Activated CD4-positive, alpha-beta T cell treated with anti-CD3 and anti-CD28 coated beads, Interleukin-2, Interleukin-4, amounts not matched to agents 100 ng/mL and 50 ng/mL, durations not matched to agents 16 hours and 8 hours (primary cell): ENCODE measurements around the gene BCL2L1.
"Not testable (repeated sequence)": the region's sequence is repeated elsewhere in the genome, so short reads cannot be mapped to it uniquely, and the experiment has no call there.

Experiments
- DNase-seq: peaks from one replicate; pipeline ENCODE4 v3.0.0-alpha.2; 2020; ENCODE audit warnings: low spot score

Gene BCL2L1

DNA sequence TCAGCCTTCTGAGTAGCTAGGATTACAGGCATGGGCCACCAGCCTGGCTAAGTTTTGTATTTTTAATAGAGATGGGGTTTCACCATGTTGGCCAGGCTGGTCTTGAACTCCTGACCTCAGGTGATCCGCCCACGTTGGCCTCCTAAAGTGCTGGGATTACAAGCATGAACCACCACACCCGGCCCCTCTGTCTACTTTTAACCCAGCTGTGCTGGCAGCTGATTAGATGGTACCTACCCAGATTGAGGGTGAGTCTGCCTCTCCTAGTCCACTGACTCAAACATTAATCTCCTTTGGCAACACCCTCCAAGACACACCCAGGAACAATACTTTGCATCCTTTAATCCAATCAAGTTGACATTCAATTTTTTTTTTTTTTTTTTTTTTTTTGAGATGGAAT lies 74.6 kb downstream of the BCL2L1 start:
- not testable (repeated sequence) for DNase-seq

DNA sequence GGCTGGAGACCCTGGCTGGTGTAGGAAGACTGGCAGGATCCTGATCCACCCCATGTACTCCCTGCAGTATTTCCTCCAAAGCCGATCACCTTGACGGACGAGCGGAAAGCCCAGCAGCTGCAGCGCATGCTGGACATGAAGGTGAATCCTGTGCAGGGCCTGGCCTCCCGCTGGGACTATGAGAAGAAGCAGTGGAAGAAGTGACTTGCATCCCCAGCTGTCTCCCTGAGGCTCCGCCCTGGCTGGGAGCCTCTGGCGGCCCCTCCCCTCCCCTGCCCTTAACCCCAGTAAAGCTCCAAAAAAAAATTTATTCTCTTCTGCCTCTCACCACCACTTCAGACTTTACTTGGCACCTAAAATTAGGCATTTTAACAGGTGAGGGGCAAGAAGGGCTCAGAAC lies 78.0 kb downstream of the BCL2L1 start:
- no peak for DNase-seq

DNA sequence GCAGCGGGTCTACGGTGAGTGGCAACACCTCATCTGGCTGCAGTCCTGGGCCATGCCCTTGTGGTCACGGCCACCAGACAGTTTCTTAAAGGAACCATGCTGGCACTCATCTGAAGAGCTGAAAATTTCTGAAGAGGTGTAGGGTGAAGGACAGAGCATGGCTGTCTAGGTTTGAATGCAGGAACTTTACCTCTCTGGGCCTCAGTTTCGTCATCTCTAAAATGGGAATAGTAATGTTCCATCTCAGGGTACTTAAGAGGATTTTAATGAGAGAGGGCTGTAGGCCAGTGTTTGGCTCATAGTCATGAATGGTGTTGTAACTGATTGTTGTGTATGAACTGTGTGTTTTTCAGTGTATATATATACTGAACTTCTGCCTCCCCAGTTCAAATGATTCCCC lies 79.1 kb downstream of the BCL2L1 start:
- no peak for DNase-seq

DNA sequence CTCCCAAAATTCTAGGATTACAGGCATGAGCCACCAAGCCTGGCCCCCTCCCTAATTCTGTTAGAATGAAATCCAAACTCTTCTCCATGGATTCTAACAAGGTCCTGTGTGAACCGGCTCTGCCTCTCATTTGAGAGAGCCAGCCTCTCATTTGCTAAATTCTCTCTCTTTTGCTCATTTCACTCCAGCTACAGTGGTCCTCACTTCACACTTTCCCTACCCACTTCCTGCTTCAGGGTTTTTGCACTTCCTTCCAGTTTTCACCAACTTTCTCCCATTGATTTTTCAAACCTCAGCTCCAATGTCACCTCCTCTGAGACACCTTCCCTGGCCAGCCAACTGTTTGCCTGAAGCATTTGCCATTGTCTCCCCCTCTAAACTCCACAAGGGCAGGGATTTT lies 79.8 kb downstream of the BCL2L1 start:
- DNase-seq: peak; percentile 12

DNA sequence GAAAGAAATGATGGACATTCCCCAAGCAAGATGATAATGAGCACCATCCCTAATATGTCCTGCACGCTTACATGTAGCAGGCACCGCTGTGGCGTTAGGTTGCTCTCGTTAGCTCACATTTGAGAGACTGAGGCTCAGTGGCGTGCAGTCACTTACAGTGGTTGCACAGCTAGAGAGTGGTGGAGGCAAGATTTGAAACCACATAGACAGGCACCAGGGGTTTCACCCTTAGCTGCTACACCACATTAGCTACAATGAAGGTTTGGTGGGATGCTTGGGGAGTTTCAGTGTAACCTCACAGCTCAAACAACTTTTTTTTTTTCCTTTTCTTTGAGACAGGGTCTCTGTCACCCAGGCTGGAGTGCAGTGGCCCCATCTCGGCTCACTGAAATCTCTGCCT lies 81.3 kb downstream of the BCL2L1 start:
- DNase-seq: no peak

DNA sequence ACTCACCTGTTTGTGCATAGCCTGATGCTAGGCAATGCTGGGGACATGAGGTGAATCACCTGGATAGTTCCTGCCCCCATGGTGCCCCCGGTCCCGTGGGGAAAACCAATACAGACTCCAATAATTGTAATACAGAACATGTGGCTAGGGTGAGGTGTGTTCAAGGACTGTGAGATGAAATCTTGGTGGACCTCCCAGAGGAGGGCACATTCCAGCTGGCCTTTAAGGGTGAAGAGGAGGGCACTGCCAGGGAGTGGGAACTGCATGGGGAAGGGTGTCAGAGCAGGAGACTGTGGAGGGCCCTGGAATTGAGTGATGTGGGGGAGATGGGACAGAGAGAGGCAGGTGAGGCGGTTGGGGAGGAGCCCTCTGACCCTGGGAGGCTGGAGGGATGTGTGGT lies 82.4 kb downstream of the BCL2L1 start:
- DNase-seq: no peak

DNA sequence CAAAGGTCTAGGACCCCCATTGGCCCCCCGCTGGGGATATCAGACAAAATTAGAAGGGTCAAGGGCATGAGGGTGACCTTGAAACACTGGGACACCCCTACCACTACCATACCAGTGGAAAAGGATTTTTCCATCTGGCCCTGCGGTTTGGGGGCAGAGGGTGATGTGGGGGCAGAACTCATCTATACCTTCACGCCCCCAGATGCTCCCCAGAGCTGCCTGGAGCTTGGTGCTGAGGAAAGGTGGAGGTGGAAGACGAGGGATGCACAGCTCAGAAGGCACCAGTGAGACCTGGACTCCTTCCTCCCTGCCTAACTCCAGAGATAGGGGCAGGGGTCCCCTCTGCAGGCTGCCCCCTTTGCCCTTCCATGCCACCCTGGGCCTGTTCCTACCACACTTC lies 83.9 kb downstream of the BCL2L1 start:
- no peak for DNase-seq

DNA sequence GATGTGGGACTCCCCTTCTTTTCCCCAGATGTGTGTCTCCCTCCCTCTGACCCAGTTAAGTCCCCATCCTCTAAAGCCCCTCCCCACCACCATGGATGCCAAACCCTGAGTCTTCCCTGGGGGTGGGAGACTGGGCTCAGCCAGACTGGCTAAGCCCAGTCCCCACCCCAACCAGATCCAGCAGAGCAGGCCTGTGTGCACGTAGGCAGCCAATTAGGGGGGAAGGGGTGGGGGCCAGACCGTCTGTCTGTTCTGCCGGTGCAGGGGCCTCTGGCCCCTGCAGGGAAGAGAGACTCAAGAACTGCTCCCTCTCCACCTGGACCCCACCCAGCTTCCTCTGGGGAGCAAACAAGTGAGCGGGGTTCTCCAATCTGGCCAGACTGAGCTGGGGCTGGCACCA lies 84.4 kb downstream of the BCL2L1 start:
- no peak for DNase-seq

DNA sequence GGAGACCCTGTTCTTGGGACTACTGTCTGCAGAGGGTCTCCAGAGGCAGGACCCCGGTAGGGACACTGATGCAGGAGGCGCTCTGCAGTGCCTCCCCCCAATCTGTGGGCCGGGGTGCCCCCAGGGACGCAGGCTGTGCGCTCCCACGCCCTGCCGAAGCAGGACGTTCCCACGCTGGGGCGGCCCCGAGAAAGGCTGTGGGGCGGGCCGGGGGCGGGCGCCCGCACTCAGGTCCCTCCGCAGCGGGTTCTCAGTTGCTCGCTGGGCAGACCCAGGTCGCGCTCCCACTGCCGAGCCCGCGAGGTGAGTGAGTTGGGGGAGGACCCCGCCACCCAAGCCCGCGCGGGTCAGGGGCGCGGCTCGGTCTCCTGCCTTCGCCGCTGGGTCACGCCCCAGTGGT lies 85.0 kb downstream of the BCL2L1 start, which contains the start of gene COX4I2:
Gene COX4I2 (plus strand): TSS at position 253 of the 400 bp plus-strand sequence. CDS start 1,106 bp downstream, outside the sequence.
- no peak for DNase-seq

DNA sequence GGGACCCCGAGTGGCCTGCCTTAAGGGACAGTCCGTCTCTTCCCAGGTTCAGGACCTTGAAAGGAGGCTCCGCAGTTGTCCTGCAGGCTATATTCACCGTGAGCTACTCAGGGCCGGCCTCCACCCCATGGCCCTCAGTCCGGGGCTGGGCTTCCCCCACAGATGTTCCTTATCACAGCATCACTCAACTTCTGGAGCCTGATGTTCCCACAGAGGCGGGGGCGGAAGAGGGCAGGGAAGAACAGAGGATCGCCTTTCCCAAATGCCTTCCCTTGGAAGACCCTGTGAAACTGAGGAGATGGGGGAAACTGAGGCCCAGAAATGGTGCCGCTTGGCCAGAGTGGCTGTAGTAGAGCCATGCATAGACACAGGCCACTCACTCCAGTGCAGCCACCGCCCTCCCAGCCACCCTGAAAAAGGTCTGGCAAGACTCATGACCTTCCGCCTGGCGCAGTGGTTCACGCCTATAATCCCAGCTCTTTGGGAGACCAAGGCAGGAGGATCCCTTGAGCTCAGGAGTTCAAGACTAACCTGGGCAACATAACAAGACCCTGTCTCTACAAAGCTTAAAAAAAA lies 89.2 kb downstream of the BCL2L1 start:
- DNase-seq: no peak

DNA sequence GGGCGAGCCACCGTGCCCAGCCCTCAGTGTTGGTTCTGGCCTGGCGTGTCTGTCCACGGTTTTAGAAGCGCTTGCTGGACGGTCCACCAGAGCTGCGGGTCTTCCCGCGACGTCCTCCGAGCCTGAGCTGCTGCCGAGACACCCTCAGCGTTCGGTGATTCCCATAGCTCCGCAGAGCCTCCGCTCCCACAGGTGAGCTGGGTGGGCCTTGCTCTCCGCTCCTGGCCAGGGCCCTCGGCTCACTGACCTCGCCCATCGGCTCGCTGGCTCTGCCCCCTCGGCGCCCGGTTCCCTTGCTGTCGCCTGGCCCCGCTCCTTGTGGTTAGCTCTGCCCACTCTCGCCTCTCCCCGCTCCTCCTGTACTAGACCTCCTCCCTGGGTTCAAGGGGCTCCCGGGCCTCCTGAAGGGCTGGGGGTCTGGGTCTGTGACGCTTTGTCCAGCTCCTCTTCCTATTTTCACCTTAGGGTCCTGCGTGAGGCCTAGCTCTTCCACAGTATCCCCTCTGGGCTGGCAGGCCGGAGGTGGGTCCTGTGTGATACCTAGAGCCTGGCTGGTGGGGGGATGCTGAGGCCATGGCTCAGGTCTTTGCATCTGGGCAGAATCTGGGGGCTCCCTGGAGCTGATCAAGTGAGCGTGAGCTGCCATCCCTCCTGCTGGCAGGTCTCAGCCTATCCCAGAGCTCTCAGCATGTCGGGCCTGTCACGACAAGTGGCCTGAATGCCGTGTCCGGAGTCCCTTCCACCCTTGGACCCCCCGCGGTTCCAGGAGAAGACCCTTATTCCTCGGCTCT lies 89.9 kb downstream of the BCL2L1 start:
- DNase-seq: no peak

DNA sequence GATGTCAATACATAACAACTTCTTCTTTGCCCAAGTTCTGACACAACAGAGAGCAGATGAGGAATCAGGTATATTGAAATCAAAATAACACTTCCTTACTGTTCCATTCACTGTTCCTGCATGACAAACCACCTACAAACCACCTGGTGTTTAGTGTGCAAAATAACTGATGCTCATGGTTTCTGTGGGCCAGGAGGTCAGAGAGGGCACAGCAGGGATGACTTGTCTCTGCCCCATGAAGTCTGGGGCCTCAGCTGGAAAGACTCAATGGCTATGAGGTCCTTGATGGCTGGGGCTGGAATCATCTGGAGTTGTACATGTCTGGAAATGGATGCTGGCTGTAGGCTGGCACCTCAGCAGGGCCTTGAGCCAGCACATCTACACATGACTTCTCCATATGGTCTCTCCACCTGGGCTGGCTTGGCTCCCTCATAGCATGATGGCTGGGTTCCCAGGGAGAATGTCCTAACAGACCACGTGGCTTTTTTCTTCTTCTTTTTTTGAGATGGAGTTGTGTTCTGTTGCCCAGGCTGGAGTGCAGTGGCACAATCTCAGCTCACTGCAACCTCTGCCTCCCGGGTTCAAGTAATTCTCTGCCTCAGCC lies 92.4 kb downstream of the BCL2L1 start:
- no peak for DNase-seq

DNA sequence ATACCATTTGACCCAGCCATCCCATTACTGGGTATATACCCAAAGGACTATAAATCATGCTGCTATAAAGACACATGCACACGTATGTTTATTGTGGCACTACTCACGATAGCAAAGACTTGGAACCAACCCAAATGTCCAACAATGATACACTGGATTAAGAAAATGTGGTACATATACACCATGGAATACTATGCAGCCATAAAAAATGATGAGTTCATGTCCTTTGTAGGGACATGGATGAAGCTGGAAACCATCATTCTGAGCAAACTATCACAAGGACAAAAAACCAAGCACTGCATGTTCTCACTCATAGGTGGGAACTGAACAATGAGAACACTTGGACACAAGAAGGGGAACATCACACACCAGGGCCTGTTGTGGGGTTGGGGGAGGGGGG lies 94.6 kb downstream of the BCL2L1 start:
- DNase-seq: not testable (repeated sequence)

DNA sequence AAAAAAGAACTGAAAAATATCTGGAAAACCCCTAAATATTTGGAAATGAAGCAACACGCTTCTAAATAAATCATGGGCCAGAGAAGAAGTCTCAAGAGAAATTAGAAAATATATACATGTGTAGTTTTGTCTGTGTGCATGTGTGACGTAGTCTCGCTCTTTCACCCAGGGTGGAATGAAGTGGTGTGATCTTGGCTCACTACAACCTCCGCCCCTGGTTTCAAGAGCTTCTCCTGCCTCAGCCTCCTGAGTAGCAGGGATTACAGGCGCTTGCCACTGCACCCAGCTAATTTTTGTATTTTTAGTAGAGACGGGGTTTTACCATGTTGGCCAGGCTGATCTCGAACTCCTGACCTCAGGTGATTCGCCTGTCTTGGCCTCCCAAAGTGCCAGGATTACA lies 96.1 kb downstream of the BCL2L1 start:
- not testable (repeated sequence) for DNase-seq

DNA sequence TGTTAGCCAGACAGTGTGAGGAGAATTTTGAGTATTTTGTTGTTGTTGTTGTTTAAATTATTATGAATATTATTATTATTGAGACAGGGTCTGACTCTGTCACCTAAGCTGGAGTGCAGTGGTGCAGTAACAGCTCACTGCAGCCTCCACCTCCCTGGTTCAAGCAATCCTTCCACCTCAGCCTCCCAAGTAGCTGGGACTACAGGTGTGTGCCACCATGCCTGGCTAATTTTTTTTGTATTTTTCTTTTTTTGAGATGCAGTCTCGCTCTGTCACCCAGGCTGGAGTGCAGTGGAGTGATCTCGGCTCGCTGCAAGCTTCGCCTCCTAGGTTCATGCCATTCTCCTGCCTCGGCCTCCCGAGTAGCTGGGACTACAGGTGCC lies 99.6 kb downstream of the BCL2L1 start:
- not testable (repeated sequence) for DNase-seq

DNA sequence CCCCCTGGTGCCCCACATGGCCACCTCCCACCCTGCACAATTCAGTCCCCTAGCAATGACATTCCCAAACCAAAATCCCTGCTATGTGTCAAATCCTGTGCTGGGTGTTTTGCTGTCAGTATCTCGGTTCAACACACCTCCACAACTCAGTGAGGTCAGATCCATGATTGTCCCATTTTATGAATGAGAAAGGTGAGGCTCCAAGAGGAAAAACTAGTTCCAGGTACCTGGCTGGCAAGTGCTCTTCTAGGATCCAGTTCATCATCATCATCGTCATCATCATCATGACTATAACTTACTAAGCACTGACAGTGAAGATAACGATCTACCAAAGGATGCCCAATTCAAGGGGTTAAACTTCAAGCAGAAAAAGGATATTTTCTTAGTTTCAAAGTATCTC lies 102.4 kb downstream of the BCL2L1 start:
- no peak for DNase-seq

DNA sequence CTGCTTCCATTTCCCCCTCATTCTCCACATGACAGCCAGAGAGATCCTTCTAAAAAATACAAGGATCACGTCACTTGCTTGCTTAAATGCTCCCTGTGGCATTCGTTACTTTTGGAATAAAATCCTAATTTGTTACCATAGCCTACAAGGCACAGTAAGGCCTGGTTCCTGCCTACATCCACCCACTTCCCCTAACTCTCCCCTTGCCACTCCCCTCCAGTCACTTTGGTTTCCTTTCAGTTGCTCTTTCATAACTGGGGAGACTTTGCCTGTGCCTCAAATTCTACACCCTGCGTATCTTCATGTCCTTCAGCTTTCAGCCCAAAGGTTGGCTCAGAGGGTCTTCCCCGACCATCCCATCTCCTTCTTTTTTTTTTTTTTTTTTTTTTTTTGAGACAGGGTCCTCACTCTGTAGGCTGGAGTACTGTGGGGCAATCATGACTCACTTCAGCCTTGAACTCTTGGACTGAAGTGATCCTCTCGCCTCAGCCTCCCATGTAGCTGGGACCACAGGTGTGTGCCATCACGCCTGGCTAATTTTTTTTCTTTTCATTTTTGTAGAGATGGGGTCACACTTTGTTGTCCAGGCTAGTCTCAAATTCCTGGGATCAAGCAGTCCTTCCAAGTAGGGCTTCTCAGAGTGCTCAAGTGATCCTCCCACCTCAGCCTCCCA lies 105.1 kb downstream of the BCL2L1 start:
- no peak for DNase-seq

DNA sequence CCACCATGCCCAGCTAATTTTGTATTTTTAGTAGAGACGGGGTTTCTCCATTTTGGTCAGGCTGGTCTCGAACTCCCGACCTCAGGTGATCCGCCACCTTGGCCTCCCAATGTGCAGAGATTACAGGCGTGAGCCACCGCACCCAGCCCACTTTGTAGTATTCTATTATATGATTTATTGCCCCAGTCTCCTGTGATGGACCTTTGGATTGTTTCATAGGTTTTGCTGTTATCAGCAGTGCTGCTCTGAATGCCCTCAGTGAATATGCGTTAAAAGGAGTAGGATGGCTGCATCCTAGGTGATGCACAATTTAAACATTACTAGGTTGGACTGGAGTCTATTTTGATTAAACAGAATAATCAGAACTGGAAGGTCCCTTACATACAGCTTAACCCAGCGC lies 107.3 kb downstream of the BCL2L1 start:
- DNase-seq: no peak
